A549 treated with DMSO at 1 μM for 4 hours (cell line): ENCODE data around the gene ASB5. TPM values are rescaled to one million over a fixed set of nuclear protein-coding genes. Genes with fewer than 3 reads are reported as not detected.

Experiments used
- total RNA-seq: library from RNA; stranded (reverse); fragments of 200-300 nt; extraction: Qiagen RNA extraction; gene quantifications from 5 replicates; pipeline ENCODE4 v1.2.3, GENCODE V29; 2022; ENCODE audit warnings: low read depth

Gene ASB5
- 0.06 to 0.10 TPM in 2 of 5 replicates, not detected in the others for total RNA-seq

GRCh38 chr4:176268963-176269362 lies at the start of gene ASB5:
Gene ASB5 (minus strand): TSS chr4:176269222. CDS start chr4:176269108, 114 bp downstream.

GRCh38 chr4:176195184-176195978 lies 73.6 kb downstream of the ASB5 start, which contains the start of gene SPATA4:
Gene SPATA4 (minus strand): TSS chr4:176195585. CDS start chr4:176195562, 23 bp downstream.

Other genes with a start within 250 kb of the ASB5 start
- gene WDR17, start 203.4 kb downstream of the ASB5 start, total RNA-seq: 1.6 to 2.9 TPM (median 2.1 TPM) in 5 replicates
- 0.07 to 0.55 TPM (median 0.17 TPM) in 4 of 5 replicates, not detected in the other for gene SPATA4, start 73.6 kb downstream of the ASB5 start, total RNA-seq
- gene SPCS3, start 50.7 kb upstream of the ASB5 start, total RNA-seq: 29.5 to 49.3 TPM (median 42.3 TPM) in 5 replicates